DMS 273 (cell line): ENCODE measurements around the gene ABCB9.
"Not testable (repeated sequence)": the region's sequence is repeated elsewhere in the genome, so short reads cannot be mapped to it uniquely, and the experiment has no call there.

Experiments used
- DNase-seq: peaks from one replicate; lab custom pipeline; 2025; ENCODE audit not compliant: unreplicated experiment; lab: John Stamatoyannopoulos, UW

ABCB9 gene

DNA sequence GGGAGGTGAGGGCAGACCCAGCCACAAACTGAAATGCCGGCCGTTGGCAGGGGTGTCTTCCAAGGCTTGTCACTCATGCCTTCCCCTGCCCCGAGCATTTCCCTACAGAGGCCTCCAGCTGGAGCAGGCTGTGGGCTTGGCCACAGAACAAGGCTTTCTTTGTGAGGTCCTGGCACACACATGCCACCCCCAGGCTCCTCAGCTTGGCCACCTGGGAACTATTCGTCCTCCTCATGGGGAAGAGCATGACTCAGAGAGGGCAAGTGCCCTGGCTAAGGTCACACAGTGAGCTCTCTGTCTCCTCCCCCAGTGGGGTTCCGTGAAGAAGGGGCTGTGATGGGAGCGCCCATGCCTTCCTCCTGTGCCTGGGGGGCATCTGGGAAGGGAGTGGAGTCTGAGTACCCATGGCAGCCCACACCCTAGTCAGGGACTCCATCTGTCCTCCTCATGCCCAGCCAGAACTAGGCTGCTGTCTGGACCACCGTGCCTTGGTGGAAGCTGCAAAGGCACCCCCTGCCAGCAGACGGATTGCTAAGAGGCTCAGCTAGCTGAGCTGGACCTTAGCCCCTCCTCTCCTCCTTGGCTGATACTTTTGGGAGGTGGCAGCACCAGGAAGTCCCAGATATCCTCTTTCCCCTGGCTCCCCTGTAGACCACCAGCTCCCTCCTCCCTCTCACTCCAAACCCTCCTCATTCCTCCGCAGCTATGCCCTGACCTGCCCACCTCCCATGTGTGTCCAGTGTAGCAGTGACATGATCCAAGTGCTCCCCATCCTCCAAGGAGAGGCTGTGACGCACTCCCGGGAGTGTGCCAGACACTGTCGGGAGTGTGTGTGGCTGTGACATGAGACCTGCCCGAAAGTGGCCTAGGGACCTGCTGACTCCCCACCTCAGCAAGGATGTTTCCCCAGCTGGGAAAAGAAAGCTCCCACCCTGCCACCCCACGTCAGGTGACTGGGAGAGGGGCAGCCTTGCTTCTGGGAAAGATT lies 21.4 kb downstream of the ABCB9 start:
- DNase-seq = peak; percentile 45

DNA sequence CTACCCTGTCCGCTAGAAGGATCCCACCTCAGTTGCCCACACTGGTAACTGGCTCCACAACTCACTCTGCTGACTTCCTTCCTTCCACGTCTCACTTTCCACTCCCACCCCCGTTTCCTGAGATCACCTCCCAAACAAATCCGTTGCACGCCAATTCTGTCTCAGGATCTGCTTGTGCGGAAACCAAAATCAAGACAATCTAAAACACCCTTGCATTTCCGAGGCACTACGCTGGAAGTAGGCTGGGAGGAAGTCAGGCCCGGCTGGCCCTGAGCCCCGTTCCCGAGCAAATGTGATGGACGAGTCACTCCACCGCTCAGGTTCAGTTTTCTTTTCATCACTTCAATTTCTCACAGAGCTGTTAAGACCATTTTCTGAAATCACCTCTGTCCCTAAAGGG lies 23.1 kb downstream of the ABCB9 start:
- DNase-seq = no peak

DNA sequence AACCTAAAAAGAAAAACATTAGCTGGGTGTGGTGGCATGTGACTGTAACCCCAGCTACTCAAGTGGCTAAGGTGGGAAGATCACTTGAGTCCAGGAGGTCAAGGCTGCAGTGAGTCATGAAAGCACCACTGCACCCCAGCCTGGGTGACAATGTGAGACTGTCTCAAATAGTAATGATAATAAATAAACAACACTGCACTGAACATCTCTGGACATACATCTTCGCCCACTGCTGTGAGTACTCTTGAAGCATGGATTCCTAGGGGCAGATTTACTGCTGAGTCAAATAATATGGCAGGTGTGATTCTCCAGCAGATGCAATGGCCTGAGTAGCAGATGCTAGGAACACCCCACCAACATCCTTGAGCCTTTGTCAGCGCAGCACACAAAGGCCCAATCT lies 23.6 kb downstream of the ABCB9 start:
- peak; percentile 13 for DNase-seq

DNA sequence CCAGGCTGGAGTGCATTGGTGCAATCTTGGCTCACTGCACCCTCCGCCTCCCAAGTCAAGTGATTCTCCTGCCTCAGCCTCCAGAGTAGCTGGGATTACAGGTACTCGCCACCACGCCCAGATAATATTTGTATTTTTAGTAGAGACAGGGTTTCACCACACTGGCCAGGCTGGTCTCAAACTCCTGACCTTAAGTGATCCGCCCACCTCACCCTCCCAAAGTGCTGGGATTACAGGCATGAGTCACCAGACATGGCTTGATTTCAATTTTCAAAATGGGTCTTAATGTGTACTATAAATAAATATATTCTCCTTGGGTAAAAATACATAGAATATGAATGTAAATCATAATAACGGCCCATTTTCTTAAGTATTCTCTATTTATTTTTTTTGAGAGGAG lies 24.9 kb downstream of the ABCB9 start:
- not testable (repeated sequence) for DNase-seq

DNA sequence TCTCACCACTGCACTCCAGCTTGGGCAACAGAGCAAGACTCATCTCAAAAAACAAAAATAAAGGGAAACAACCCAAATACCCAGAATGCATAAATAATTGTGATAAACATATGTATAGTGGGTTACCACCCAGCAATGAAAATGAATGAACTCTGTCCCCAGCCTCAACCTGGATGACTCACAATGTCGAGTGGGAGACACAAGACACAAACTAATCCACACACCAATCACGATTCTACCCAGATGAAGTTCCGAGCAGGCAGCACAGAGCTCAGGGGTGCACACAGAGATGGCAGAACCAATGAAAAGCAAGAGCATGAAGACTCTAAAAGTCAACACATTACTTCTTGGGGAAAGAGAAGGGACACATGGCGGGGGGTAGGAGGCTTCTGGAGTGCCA lies 27.1 kb downstream of the ABCB9 start:
- no peak for DNase-seq

DNA sequence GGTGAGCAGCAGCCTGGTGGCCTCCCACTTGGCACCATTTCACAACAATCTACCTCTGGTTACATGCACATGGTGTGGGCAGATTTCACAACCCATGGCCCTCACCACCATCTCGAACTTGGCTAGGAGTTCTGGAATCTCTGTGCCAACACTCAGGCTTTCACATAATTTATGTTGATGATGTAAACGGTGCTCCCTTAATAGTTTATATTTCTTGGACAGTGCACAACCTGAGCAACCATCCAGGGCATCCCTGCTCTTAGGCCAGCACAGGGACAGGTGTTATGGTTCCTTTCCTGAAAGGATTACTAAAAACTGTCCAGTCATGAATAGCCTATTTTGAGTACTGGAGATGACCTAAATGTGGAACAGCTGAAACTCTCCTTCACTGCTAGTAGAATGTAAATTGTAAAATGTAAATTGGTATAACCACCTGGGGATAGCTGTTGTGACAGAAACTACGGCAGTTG lies 28.6 kb downstream of the ABCB9 start:
- no peak for DNase-seq

DNA sequence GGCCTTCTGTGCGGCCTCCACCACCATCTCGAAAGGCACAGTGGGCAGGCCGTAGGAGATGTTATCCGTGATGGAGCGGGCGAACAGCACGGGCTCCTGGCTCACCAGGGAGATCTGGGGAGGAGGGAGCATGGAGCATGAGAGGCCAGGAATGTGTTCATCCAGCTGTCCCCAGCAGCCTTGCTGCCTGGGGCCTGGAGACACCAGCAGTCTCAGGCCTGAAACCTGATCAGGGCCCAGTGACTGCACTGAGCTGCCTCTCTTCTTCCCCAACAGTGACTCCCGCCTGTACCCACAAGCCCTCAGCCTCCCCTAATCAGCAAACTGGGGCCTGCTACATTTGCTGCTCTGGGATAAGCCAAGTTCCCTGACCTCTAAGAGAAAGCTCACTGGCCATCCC lies 30.9 kb downstream of the ABCB9 start:
- DNase-seq = no peak

DNA sequence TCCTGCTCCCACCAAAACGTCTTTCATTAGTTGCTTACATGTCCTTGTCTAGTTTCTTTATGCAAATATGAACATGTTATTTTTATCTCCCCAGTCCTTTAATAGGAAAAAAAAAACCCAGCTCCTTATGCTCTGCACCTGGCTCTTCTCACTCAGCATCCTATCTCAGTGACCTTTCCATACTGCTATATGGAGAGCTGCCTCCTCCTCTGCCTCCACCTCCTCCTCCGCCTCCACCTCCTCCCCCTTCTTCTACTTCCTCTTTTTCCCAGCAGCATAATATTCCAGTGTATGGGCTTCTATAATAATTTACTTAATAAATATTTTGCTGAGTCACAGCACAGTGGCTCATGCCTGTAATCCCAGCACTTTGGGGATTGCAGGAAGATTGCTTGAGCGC lies 31.5 kb downstream of the ABCB9 start:
- DNase-seq = no peak

DNA sequence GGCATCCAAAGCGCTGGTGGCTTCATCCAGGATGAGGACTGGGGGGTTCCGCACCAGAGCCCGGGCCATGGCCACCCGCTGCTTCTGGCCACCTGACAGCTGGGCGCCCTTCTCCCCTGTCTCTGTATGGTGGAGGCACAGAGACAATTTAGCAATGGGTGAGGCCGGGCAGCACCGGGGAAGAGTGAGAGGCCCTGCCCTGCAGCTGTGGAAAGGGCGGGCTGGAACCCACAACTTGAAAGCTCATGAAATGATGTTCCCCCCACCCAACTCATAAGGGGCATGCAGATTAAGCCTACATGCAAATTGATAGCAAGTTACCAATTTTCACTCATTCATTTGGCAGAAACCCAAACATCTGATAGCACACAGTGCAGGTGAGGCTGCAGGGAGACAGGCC lies 34.1 kb downstream of the ABCB9 start:
- DNase-seq = no peak

DNA sequence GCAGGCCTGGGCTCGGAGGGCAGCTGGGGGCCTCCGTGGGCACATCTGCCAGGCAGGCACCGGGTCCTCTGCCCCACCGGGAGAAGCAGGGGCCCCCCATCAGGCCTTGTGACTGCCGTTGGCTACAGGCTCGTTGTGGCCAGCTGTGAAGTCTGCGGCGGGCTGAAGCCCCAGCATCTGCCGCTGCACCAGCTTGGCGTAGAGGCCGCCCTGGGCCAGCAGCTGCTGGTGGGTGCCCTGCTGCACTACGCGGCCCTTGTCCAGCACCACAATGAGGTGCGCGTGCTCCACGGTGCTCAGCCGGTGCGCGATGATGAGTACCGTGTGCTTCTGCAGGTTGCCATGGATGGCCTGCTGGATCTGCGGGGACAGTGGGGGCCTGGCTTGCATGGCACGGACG lies 36.5 kb downstream of the ABCB9 start:
- DNase-seq = peak; percentile 49

DNA sequence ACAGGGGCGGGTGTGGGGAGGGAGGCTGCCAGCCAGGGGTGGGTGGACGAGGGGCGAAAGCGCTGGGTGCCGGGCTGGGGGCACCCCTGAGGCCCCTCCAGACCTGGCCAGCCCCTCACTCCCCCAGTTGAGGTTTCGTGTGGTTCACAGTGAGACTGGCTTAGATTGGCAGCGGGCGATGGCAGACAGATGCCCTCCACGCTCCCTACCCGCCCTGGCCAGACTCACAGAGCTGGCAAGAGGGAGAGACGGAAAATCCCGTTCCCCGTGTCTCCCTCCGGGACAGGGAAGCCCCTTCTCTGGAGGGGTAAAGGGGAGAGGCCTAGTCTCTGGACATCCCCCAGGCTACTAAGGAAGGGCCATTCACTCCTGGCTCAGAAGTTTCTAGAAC lies 37.1 kb downstream of the ABCB9 start:
- DNase-seq = no peak

DNA sequence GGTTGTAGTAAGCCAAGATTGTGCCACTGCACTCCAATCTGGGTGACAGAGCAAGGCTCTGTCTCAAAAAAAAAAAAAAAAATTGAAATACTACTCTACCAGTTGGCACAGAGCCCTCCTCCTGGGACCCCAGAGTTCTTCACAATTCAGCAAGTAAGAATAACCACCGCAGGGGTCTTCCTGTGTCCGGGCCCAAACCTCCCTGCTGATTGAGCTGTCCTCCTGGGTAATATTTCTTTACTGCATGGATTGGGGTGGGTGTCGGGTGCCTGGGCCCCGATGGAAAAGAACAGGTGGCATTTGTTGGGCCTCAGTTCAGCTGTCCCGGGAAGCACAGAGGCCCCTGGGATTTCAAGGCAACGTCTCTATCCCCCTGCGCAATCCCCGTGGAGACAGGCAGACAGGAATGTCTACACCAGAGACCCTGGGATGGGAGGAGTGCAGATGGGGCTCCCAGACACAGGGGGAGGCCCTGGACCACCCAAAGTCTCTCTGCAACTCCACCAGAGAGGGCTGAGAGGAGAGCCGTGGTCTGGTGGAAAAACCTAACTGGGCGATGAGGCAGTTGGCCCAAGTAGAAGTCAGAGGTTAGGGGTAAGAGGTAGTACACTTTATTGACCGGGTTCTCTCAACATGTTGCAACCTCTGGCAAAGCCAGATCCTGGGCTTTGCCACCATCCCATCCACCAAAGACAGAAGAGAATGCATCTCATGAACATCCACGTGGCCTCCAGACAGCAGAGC lies 37.7 kb downstream of the ABCB9 start:
- DNase-seq = no peak

DNA sequence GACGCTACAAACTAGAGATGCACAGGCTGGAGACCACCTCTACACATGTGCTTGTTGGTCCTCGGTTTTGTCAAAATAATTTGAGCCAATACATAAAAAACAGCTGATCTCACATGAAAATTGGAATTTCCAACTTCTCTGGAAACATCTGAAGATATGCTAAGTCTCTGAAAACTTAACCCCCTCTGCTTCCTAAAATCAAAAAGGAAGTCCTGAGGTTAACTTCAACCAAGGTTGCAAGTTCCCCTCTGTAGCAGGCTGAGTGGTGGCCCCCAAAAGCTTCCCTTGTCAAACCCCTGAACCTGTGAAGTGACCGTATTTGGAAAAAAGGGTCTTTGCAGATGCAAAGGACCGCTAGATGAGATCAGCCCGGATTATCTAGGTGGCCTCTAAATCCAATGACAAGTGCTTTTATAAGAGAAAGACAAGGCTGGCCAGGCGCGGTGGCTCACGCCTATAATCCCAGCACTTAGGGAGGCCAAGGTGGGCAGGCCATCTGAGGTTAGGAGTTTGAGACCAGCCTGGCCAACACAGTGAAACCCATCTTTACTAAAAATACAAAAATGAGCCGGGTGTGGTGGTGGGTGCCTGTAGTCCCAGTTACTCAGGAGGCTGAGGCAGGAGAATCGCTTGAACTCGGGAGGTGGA lies 38.4 kb downstream of the ABCB9 start:
- no peak for DNase-seq

DNA sequence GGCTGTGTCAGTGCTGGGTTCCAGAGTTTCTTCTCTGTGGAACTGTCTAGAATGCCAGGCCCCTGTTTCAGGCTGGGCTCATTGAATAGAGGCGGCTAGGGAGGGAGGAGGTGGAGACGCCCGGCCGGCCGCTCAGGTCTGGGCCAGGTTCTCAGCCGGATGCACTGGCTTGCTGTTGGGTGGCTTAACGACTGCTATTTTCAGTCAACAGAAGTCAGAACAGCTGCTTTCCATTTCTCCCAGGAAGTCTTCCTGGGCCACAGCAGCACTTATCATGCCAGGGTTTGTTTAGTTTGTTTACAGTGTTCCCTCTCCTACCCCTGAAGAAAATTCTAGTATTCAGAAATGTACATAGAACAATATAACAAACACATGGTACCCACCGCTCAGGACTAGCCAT lies 44.3 kb downstream of the ABCB9 start:
- DNase-seq = no peak

DNA sequence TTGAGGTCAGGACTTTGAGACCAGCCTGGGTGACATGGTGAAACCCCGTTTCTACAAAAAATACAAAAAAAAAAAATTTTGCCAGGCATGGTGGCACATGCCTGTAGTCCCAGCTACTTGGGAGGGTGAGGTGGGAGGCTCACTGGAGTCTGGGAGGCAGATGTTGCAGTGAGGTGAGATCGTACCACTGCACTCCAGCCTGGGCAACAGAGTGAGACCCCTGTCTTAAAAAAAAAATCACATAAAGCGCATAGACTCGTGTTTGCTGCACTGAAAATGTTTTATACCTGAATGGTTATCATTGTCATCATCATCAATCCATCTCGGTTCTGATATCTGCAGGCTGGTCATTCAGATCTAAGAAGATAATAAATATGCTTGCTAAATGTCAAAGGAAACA lies 45.6 kb downstream of the ABCB9 start:
- no peak for DNase-seq

DNA sequence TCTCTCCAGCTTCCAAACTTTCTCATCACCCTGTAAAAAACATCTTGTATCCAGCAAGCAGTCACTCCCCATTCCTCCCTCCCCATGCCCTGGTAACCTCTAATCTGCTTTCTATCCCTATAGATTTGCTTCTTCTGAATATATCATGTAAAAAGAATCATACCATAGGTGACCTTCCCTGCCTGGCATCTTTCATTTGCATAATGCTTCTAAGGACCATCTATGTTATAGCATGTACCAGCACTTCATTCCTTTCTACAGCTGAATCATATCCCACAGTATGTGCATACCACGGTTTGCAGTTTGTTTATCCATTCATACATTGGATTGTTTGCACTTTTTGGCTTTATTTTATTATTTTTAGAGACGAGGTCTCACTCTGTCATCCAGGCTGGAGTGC lies 47.4 kb downstream of the ABCB9 start:
- no peak for DNase-seq

DNA sequence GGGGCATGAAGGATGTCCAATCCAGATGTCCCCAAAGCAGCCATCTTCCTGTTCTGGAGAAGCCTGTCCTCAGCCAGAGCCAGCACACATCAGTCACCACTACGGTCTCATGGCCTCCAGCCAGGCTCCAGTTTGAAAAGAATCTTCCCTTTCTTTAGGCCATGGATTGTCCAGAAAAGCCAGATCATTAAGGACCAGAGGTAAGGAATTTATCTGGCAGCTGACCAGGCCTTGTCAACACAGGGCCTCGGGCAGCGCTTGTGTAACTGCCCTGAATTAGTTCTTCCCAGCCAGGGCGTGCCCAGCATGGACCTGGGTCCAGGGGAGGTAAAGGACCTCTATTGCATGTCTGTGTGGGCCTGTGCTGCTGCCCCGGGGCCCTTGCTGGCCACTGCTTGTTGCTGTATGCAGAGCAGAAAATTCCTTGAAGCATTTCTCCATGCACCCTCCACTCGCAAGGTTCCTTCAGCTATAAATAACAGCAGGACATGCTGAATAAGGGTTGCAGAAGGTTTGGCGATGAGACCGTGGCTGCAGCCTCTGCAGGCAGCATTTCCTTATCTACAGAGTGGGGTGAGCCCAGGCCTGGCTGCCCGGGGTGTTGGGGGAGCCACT lies 48.6 kb downstream of the ABCB9 start:
- DNase-seq = no peak

DNA sequence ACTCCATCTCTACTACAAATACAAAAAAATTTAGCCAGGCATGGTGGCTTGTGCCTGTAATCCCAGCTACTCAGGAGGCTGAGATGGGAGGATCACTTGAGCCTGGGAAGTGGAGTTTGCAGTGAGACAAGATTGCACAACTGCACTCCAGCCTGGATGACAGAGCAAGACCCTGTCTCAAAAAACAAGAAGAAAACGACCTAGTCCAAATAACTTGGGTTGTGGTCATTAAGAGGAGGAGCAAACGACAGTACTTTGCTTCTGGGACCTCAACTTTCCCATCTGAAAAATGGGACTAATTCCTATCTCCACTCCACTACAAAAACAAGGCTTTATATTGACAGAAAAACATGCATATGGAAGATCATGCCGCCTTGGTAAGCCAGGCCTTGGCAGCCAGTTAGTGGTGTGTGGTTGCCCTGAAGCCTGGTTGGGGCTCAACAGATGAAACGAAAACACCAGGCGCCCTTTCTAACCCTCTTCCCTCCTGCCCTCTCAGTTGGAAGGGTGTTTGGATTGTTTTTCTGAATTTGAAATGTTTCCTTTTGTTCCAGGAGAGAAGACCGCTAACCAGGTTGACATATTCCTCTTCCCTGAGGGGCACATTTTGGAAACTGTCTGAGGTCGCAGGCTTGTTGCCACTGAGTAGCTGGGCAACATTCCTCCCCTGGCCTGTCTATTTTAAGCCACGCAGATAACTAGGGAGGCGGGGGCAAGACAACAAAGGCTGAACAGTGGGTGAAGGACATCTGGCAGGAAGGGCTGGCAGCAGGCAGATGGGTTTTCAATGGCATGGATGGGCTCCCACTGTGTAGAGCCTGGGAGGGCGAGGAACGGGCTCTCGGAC lies 56.6 kb downstream of the ABCB9 start:
- DNase-seq = peak; percentile 73

DNA sequence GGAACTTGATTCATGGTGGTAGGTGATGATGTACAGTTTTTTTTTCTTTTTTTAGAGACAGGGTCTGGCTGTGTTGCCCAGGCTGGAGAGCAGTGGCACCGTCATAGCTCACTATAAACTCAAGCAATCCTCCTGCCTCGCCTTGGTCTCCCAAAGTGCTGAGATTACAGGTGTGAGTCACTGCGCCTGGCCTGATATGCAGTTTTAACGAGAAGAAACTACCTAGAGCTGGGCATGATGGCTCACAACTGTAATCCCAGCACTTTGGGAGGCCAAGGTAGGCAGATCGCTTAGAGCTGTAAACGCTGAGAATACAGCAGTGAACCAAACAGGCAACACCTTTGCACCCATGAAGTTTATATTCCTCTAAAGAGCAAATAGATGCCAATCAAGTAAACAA lies 57.3 kb downstream of the ABCB9 start:
- DNase-seq = no peak

DNA sequence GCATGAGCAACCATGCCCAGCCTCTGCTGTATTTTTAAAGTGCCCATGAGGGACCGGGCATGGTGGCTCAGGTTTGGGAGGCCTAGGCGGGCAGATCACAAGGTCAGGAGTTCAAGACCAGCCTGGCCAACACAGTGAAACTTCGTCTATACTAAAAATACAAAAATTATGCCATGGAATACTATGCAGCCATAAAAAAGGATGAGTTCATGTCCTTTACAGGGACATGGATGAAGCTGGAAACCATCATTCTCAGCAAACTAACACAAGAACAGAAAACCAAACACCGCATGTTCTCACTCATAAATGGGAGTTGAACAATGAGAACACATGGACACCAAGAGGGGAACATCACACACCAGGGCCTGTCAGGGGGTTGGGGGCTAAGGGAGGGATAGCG lies 61.0 kb downstream of the ABCB9 start:
- DNase-seq = not testable (repeated sequence)
